BJ (cell line): Measurements from ENCODE around the gene SORBS2. TPM values are rescaled to one million over a fixed set of nuclear protein-coding genes. Genes with fewer than 3 reads are reported as not detected.

Experiments used
- CTCF ChIA-PET: fragments of 350-600 bp; formaldehyde crosslinking; extraction: SDS; loops from one replicate; lab custom pipeline; 2021; ENCODE audit warnings: antibody characterized with exemption, inconsistent platforms; lab: Yijun Ruan, JAX
- POLR2A ChIA-PET: fragments of 300-600 bp; sonication (Branson Sonifier 250); formaldehyde crosslinking; extraction: SDS; loops from one replicate; lab custom pipeline; 2021; ENCODE audit warnings: antibody characterized with exemption; lab: Charles Lee
- DNase-seq: peaks from one replicate; pipeline ENCODE4 v3.0.0-alpha.2; 2011; ENCODE audit warnings: low read depth
- H3K27me3 ChIP-seq: 2 replicates; pipeline ENCODE4 v1.6.0; 2011; ENCODE audit warnings: low read length; ENCODE audit not compliant: control insufficient read depth, insufficient read depth
- H3K36me3 ChIP-seq: 2 replicates; pipeline ENCODE4 v1.5.1; 2011; ENCODE audit warnings: low read length; ENCODE audit not compliant: control insufficient read depth, insufficient read depth
- H3K4me3 ChIP-seq: 2 replicates; pipeline ENCODE4 v1.5.1; 2011; ENCODE audit warnings: low read depth, mild to moderate bottlenecking, control low read depth, low read length
- CTCF ChIP-seq: IDR thresholded peaks from 2 replicates; pipeline ENCODE4 v1.5.1; 2011; ENCODE audit warnings: low read depth, mild to moderate bottlenecking, control low read depth, inconsistent platforms, low read length, moderate library complexity; ENCODE audit not compliant: insufficient read depth
- polyA plus RNA-seq: library from polyadenylated mRNA; depleted of rRNA; stranded (reverse); fragments of >200 nt; gene quantifications from 2 replicates; pipeline ENCODE4 v1.2.3, GENCODE V29; 2011

SORBS2 gene
- polyA plus RNA-seq, 1 experiment: 9.1 TPM

DNA sequence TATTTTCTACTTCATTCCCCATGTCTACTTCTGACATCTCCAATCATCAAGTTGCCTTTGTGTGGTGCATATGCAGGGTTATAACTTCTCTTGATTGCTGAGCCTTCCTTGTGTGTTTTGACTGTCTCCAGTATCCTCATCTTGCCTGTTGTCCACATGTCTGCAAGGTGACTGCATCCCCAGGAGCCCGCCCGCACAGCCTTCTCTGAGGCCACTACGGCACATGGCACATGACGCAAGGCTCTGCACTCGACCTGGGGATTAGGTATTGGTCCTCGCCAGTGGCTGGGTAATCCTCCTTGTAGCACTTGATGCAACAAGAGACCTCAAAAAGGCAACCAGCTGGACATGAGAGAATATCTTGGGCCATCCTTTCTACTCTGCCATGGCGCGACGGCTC lies 122.6 kb downstream of the SORBS2 start:
- TF ChIP-seq CTCF: no peak
- no peaks in the 10 kb centered on the region for H3K27me3 ChIP-seq
- POLR2A ChIA-PET: no interaction called here
- no peaks in the 10 kb centered on the region for H3K36me3 ChIP-seq
- no peak overlapping the region for H3K4me3 ChIP-seq
- no peak for DNase-seq
- CTCF ChIA-PET: no interaction called here

GRCh38 chr4:185685804-185686203 lies 126.2 kb downstream of the SORBS2 start:
- DNase-seq: no peak
- Histone ChIP-seq H3K4me3 (no peak overlapping the region), H3K36me3 (no peaks in the 10 kb centered on the region), H3K27me3 (no peaks in the 10 kb centered on the region)
- TF ChIP-seq CTCF: no peak
- ChIA-PET CTCF (interaction anchor here (1.3 kb wide), 1 partner anchor 336 kb away, joined by 3 read pairs; no protein-coding TSS in a partner anchor), POLR2A (no interaction called here)

DNA sequence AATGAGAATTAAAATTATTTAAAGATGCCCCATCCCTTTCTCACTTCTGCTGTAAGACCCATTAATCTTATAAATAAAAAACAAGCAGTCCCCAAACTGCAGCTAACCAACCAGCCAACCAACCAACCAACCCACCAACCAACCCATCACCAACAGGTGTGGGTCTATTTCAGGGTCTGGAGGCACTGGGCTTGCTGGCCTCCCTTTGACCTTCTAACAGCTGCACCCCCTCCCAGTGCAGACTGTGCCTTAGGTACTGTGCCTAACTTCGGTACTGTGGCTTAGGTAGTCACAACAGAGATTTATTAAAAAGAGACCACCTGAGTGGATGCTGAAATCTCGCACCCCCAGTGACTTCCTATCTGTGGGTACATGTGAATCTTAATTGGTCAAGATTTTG lies 128.1 kb downstream of the SORBS2 start:
- H3K36me3 ChIP-seq: no peaks in the 10 kb centered on the region
- no peak overlapping the region for H3K4me3 ChIP-seq
- no peaks in the 10 kb centered on the region for H3K27me3 ChIP-seq
- TF ChIP-seq CTCF: no peak
- POLR2A ChIA-PET: no interaction called here
- DNase-seq: no peak
- CTCF ChIA-PET: no interaction called here

DNA sequence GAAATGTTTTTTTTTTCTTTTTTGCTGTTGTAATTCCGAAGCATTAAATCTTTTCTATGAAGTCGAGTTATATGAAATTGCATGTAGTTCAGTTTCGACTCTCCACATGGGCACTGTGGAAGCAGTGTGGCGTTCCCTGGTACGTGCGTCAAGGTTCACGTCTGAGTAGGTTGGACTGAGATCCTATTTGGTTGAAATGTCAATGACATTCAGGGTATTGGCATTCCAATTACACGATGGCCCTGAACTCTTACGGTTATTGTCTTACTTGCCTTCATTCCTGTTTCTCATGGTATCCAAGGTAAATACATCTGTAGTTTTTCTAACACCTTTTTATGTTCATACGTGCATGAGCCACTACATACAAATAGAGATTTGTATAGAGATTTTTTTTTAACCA lies 128.8 kb downstream of the SORBS2 start:
- no peak for DNase-seq
- TF ChIP-seq CTCF: no peak
- ChIA-PET POLR2A (no interaction called here), CTCF (no interaction called here)
- no peaks in the 10 kb centered on the region for H3K36me3 ChIP-seq
- no peaks in the 10 kb centered on the region for H3K27me3 ChIP-seq
- H3K4me3 ChIP-seq: no peak overlapping the region

DNA sequence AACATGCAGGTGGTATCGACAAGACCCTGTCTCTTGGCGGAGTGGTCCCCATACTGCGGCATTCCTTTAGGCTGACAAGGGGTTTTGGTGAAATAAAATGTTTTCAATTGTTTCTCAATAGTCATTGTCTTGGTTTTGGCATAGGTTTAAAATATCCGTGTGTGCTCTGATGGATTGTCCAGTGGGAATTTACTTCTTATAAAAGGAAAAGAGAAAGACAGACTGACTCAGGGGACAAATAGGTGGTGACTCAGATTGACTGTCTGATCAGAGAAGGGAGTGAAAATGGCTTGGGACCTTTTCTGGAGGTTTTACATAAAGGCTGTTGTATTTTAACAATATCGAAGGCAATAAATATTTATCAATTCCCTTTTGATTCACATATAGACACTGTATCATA lies 129.8 kb downstream of the SORBS2 start:
- ChIA-PET POLR2A (no interaction called here), CTCF (interaction anchor here (0.5 to 1.3 kb wide), 3 partner anchors 11 to 183 kb away, joined by 3 to 4 read pairs (median 3); no protein-coding TSS in a partner anchor)
- DNase-seq: no peak
- Histone ChIP-seq H3K4me3 (no peak overlapping the region), H3K27me3 (no peaks in the 10 kb centered on the region), H3K36me3 (no peaks in the 10 kb centered on the region)
- TF ChIP-seq CTCF: no peak
